WTC11 (cell line): Measurements from ENCODE around the gene CDSN.

ENCODE experiments used
- JUN ChIP-seq: sonication (generic); formaldehyde crosslinking; IDR thresholded peaks from 2 replicates; pipeline ENCODE4 v1.8.0; 2023; ENCODE audit warnings: mild to moderate bottlenecking, missing genetic modification reagents
- SMAD3 ChIP-seq: sonication (generic); formaldehyde crosslinking; IDR thresholded peaks from 2 replicates; pipeline ENCODE4 v1.8.0; 2022; ENCODE audit warnings: missing genetic modification reagents, mild to moderate bottlenecking, borderline replicate concordance
- TF ChIP-seq, protein P1 (sequence below): fragments of 200-600 bp; IDR thresholded peaks from 2 replicates; pipeline ENCODE4 v1.8.0; 2022; ENCODE audit warnings: antibody characterized with exemption
- TF ChIP-seq, protein P2 (sequence below): sonication (generic); formaldehyde crosslinking; IDR thresholded peaks from 2 replicates; pipeline ENCODE4 v1.8.1; 2023; ENCODE audit warnings: mild to moderate bottlenecking, missing genetic modification reagents, moderate library complexity

DNA sequence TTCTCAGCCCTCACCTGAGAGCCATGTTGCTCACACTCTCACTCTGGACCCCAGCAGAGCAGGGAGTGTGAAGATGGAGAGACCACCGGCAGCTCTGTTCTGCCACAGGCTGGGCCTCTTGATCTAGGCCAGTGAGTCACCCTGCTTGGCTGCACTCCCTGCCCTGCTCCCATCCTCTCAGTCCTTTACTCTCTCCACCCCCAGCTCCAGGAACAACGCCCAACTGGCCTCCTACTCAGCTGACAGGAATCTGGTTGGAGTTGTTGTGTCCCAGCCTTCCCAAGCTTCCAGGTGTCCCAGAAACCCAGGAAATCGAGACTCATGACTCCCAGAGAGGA, 5.7 kb downstream of the CDSN start, which contains the start of gene PSORS1C1:
- TF ChIP-seq JUN (no peak), SMAD3 (no peak)
- TF ChIP-seq, protein P1, sequence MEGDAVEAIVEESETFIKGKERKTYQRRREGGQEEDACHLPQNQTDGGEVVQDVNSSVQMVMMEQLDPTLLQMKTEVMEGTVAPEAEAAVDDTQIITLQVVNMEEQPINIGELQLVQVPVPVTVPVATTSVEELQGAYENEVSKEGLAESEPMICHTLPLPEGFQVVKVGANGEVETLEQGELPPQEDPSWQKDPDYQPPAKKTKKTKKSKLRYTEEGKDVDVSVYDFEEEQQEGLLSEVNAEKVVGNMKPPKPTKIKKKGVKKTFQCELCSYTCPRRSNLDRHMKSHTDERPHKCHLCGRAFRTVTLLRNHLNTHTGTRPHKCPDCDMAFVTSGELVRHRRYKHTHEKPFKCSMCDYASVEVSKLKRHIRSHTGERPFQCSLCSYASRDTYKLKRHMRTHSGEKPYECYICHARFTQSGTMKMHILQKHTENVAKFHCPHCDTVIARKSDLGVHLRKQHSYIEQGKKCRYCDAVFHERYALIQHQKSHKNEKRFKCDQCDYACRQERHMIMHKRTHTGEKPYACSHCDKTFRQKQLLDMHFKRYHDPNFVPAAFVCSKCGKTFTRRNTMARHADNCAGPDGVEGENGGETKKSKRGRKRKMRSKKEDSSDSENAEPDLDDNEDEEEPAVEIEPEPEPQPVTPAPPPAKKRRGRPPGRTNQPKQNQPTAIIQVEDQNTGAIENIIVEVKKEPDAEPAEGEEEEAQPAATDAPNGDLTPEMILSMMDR = no peak
- TF ChIP-seq, protein P2, sequence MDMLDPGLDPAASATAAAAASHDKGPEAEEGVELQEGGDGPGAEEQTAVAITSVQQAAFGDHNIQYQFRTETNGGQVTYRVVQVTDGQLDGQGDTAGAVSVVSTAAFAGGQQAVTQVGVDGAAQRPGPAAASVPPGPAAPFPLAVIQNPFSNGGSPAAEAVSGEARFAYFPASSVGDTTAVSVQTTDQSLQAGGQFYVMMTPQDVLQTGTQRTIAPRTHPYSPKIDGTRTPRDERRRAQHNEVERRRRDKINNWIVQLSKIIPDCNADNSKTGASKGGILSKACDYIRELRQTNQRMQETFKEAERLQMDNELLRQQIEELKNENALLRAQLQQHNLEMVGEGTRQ (CRISPR knock-in tag) = no peak
